ENCODE measurements around the gene DENND1B. TPM values are rescaled to one million over a fixed set of nuclear protein-coding genes. Genes with fewer than 3 reads are reported as not detected.

The DENND1B gene
- total and polyA plus RNA-seq, 3 donors from 2014 or later = 7.2 to 11.6 (median 11.6) TPM

DNA sequence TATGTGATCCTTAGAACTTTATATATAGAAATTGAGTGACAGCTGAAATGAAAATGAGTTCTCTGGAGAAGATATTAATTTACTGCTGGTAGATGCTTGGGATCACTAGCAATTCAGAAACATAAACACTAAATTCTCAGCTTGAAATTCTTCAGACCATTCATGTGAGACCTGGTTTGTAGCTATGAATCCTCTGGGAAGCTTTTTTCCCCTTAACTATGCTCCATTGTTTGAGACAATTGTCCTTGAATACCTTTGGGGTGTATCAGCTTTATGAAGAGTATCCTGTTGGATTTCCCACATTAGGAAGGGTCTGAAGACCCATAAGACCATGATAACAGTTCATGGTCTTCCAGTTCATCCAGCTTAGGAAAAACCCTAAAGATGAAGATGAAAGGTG is 4.6 kb upstream of the DENND1B start:
- Histone ChIP-seq H3K36me3 (ENCODE audit: low read depth, missing control alignments) (no peaks in the 10 kb centered on the region), H3K9me3 (no peaks in the 10 kb centered on the region), H3K27me3 (no peaks in the 10 kb centered on the region), H3K4me3 (no peak overlapping the region), H3K4me1 (peaks cover 5% of the 10 kb centered on the region), H3K27ac (no peak overlapping the region)
- no peak for DNase-seq
- TF ChIP-seq POLR2A (IDR thresholded peaks at IDR 0.05) = no peak
- TF ChIP-seq, protein P1, sequence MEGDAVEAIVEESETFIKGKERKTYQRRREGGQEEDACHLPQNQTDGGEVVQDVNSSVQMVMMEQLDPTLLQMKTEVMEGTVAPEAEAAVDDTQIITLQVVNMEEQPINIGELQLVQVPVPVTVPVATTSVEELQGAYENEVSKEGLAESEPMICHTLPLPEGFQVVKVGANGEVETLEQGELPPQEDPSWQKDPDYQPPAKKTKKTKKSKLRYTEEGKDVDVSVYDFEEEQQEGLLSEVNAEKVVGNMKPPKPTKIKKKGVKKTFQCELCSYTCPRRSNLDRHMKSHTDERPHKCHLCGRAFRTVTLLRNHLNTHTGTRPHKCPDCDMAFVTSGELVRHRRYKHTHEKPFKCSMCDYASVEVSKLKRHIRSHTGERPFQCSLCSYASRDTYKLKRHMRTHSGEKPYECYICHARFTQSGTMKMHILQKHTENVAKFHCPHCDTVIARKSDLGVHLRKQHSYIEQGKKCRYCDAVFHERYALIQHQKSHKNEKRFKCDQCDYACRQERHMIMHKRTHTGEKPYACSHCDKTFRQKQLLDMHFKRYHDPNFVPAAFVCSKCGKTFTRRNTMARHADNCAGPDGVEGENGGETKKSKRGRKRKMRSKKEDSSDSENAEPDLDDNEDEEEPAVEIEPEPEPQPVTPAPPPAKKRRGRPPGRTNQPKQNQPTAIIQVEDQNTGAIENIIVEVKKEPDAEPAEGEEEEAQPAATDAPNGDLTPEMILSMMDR (IDR thresholded peaks at IDR 0.05) = no peak
- intact Hi-C loops (cut with DNase I; ENCODE audit: low total_unique reads) = no loop called here

DNA sequence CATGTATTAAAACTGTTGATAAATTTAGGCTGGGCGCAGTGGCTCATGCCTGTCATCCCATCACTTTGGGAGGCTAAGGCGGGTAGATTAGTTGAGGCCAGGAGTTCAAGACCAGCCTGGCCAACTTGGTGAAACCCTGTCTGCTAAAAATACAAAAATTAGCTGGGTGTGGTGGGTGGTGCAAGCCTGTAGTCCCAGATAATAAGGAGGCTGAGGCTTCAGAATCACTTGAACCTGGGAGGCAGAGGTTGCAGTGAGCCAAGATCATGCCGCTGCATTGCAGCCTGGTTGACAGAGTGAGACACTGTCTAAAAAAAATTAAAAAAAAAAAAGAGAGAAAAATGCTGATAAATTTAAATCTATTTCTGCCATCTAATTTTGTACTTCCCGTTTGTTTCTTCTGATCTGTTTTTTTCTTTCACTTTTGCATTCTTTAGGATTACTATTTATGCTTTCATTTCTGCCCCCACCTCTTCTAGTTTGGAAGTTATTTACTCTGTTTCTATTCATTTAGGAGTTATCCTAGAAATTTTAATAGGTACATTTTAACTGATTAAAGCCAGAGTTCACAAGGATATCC is 3.2 kb upstream of the DENND1B start:
- intact Hi-C loops (cut with DNase I; ENCODE audit: low total_unique reads) = no loop called here
- TF ChIP-seq, protein P1 (IDR thresholded peaks at IDR 0.05) = no peak
- no peak for TF ChIP-seq POLR2A (IDR thresholded peaks at IDR 0.05)
- no peak for DNase-seq

DNA sequence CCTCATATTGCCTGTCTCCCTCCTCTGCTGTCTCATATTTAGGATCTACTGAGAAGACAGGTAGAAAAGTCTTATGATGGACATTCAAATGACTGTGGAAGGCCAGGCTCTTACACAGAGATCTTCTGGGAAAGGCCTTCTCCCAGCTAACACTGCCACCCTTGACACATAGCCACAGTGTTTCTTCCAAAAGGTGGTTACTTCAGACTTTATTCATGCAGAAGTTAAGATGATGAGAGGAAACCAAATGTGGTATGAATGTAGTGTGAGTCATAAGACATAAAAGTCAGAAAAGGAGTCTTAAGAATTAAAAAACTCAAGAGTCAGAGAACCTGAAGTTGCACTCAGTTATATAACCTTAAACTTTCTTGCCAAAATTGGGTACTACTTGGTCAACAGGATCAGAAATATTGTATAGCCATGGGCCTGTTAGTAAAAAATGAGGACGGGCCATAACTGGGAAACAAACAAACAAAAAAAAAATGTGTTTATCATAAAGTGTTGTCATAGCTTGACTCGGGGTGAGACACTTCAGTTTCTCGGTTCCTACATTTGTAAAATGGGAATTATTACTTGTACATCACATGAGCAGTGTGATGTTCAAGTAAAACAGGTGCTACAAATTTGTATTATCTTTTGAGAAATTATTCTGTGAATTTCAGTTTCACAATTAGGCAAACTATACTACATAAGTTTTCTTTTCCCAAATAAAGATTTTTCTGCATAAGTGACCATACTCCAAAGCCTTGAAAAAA is 1.2 kb upstream of the DENND1B start:
- DNase-seq = no peak
- H3K4me1 ChIP-seq = peaks cover 10% of the 10 kb centered on the region
- WGBS, 2 donors = 76 to 78% methylated on average over 3 of the region's 3 CpGs
- intact Hi-C loops (cut with DNase I; ENCODE audit: low total_unique reads) = no loop called here
- H3K27ac ChIP-seq = peak overlapping the region in 1 of 2 donors; percentile 90
- no peak overlapping the region for H3K4me3 ChIP-seq
- H3K27me3 ChIP-seq = no peaks in the 10 kb centered on the region
- no peaks in the 10 kb centered on the region for H3K9me3 ChIP-seq
- TF ChIP-seq, protein P1 (IDR thresholded peaks at IDR 0.05) = no peak
- no peak for TF ChIP-seq POLR2A (IDR thresholded peaks at IDR 0.05)
- H3K36me3 ChIP-seq (ENCODE audit: low read depth, missing control alignments) = no peaks in the 10 kb centered on the region

More for the DNA sequence above, 3.2 kb upstream of the DENND1B start:
- H3K4me3 ChIP-seq = no peak overlapping the region
- no peaks in the 10 kb centered on the region for H3K9me3 ChIP-seq
- no peaks in the 10 kb centered on the region for H3K27me3 ChIP-seq
- H3K27ac ChIP-seq = no peak overlapping the region
- H3K4me1 ChIP-seq = peaks cover 5% of the 10 kb centered on the region
- WGBS, 2 donors = 81% methylated on average over 4 of the region's 4 CpGs
- H3K36me3 ChIP-seq (ENCODE audit: low read depth, missing control alignments) = no peaks in the 10 kb centered on the region

DNA sequence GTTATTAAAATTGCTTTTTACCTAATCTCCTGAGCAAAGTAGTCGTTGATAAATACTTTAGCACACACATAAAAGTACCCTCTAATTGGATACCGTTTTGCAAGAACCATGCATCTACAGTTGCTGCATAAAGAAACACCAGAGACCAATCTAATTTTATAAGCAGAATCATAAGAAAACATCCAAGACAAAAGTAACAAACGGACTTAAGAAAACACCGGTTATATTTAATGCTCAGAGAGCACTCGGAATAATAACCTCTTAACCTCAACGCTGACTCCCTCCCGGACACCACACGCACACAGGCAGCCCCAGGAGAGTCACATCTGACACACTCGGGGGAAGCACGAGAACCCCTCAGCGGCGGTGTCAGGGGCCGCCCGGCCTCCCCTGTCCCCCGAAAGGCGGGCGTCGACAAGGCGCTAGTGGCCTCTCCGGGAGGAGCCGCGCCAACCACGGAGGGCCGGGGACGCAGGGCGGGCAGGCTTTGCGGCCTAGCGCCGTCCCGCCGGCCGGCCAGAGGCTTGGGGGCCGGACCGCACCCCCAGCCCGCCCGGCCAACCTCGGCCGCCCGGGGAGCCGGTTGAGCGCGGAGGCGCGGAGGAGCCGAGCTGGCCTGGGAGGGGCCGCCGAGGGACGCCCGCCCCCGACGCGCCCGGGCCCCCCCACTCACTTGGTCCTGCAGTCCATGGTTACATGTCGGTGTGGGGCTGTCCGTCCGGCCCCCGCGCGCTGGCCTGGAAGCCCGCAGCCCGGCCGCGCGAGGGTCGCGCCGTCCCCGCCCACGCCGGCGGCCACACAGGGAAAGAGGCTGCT is 606 bp downstream of the DENND1B start:
- WGBS, 2 donors = 0 to 1% methylated on average over 8 to 20 of the region's 71 CpGs
- H3K9me3 ChIP-seq = no peaks in the 10 kb centered on the region
- H3K27ac ChIP-seq = peak overlapping the region; percentile 89 to 90
- H3K36me3 ChIP-seq (ENCODE audit: low read depth, missing control alignments) = no peaks in the 10 kb centered on the region
- peak overlapping the region; percentile 75 to 86 for H3K4me3 ChIP-seq
- H3K27me3 ChIP-seq = no peaks in the 10 kb centered on the region
- peak; percentile 61 for DNase-seq
- peaks cover 10% of the 10 kb centered on the region for H3K4me1 ChIP-seq
- intact Hi-C loops (cut with DNase I; ENCODE audit: low total_unique reads) = no loop called here
- no peak for TF ChIP-seq POLR2A (IDR thresholded peaks at IDR 0.05)
- TF ChIP-seq, protein P1 (IDR thresholded peaks at IDR 0.05) = no peak

Data from testis (tissue), 3 donors.